Nephron progenitor cell (in vitro differentiated cells): ENCODE results near the gene SLC5A6.
"Not testable (repeated sequence)": the region's sequence is repeated elsewhere in the genome, so short reads cannot be mapped to it uniquely, and the experiment has no call there.

Experiments used
- DNase-seq: peaks from one replicate; pipeline ENCODE4 v3.0.0; 2021
- H3K27ac Mint-ChIP-seq: 2 replicates; pipeline ENCODE4 v1.8.0; 2021; ENCODE audit warnings: mild to moderate bottlenecking, moderate library complexity, mixed read lengths
- H3K27me3 Mint-ChIP-seq: 2 replicates; pipeline ENCODE4 v1.8.0; 2021; ENCODE audit warnings: mild to moderate bottlenecking, low read depth, mixed read lengths; ENCODE audit not compliant: poor library complexity
- H3K36me3 Mint-ChIP-seq: 2 replicates; pipeline ENCODE4 v1.8.0; 2021; ENCODE audit warnings: low read depth, mixed read lengths
- H3K4me1 Mint-ChIP-seq: 2 replicates; pipeline ENCODE4 v1.8.0; 2021; ENCODE audit warnings: mixed read lengths
- H3K4me3 Mint-ChIP-seq: 2 replicates; pipeline ENCODE4 v1.8.0; 2021; ENCODE audit warnings: mild to moderate bottlenecking, moderate library complexity, mixed read lengths
- H3K9me3 Mint-ChIP-seq: 2 replicates; pipeline ENCODE4 v1.8.0; 2021; ENCODE audit warnings: mild to moderate bottlenecking, moderate library complexity, mixed read lengths
- CTCF ChIP-seq: fragments of 200-600 bp; sonication (generic); IDR thresholded peaks from 2 replicates; pipeline ENCODE4 v1.5.0; 2021; ENCODE audit warnings: antibody characterized with exemption

Gene SLC5A6

GRCh38 chr2:27201675-27202074 is 10.4 kb downstream of the SLC5A6 start:
- TF ChIP-seq CTCF: no peak
- H3K4me1 Mint-ChIP-seq: no peaks in the 10 kb centered on the region
- no peak for DNase-seq
- peaks cover 39% of the 10 kb centered on the region for H3K36me3 Mint-ChIP-seq
- no peaks in the 10 kb centered on the region for H3K9me3 Mint-ChIP-seq
- H3K27me3 Mint-ChIP-seq: no peaks in the 10 kb centered on the region
- H3K27ac Mint-ChIP-seq: no peak overlapping the region
- no peak overlapping the region for H3K4me3 Mint-ChIP-seq

GRCh38 chr2:27199241-27199640 is 12.8 kb downstream of the SLC5A6 start:
- H3K36me3 Mint-ChIP-seq: peaks cover 18% of the 10 kb centered on the region
- H3K27ac Mint-ChIP-seq: peak overlapping the region; percentile 85
- no peaks in the 10 kb centered on the region for H3K27me3 Mint-ChIP-seq
- H3K9me3 Mint-ChIP-seq: no peaks in the 10 kb centered on the region
- peaks cover 5% of the 10 kb centered on the region for H3K4me1 Mint-ChIP-seq
- TF ChIP-seq CTCF: no peak
- no peak for DNase-seq
- H3K4me3 Mint-ChIP-seq: no peak overlapping the region

- Mint-ChIP-seq H3K36me3 (peaks cover 18% of the 10 kb centered on the region), H3K9me3 (no peaks in the 10 kb centered on the region), H3K27ac (peak overlapping the region; percentile 85), H3K27me3 (peaks cover 6% of the 10 kb centered on the region), H3K4me1 (peaks cover 5% of the 10 kb centered on the region), H3K4me3 (no peak overlapping the region)
- no peak for TF ChIP-seq CTCF
- DNase-seq: no peak
Observed at GRCh38 chr2:27198627-27199026, 13.4 kb downstream of the SLC5A6 start.

GRCh38 chr2:27198068-27198467 is 14.0 kb downstream of the SLC5A6 start:
- DNase-seq, H3K4me3 Mint-ChIP-seq, H3K27ac Mint-ChIP-seq, H3K4me1 Mint-ChIP-seq, H3K27me3 Mint-ChIP-seq, H3K9me3 Mint-ChIP-seq: not testable (repeated sequence)
- peaks cover 12% of the 10 kb centered on the region for H3K36me3 Mint-ChIP-seq

- not testable (repeated sequence) for H3K27ac Mint-ChIP-seq, H3K27me3 Mint-ChIP-seq
Observed at GRCh38 chr2:27195799-27196198, 16.3 kb downstream of the SLC5A6 start.

GRCh38 chr2:27194538-27195354 is 17.3 kb downstream of the SLC5A6 start:
- Mint-ChIP-seq H3K36me3 (no peaks in the 10 kb centered on the region), H3K27ac (no peak overlapping the region), H3K4me3 (no peak overlapping the region), H3K4me1 (peaks cover 5% of the 10 kb centered on the region), H3K27me3 (peaks cover 6% of the 10 kb centered on the region), H3K9me3 (peaks cover 5% of the 10 kb centered on the region)
- no peak for TF ChIP-seq CTCF
- no peak for DNase-seq

More at GRCh38 chr2:27195799-27196198, 16.3 kb downstream of the SLC5A6 start:
- H3K9me3 Mint-ChIP-seq, H3K36me3 Mint-ChIP-seq, DNase-seq, H3K4me1 Mint-ChIP-seq, H3K4me3 Mint-ChIP-seq: not testable (repeated sequence)
